HG02798 (cell line): Measurements from ENCODE around the gene HDAC8.
"Not testable (repeated sequence)": the region's sequence is repeated elsewhere in the genome, so short reads cannot be mapped to it uniquely, and the experiment has no call there.

Experiments used
- ATAC-seq: cut with Tn5 transposase; IDR thresholded peaks from one replicate; pipeline ENCODE4 v1.9.1; 2021; ENCODE audit warnings: mild to moderate bottlenecking; ENCODE audit not compliant: unreplicated experiment, poor library complexity

The HDAC8 gene

GRCh38 chrX:72539822-72540221 is 32.8 kb downstream of the HDAC8 start:
- no peak for ATAC-seq

GRCh38 chrX:72536542-72536941 is 36.1 kb downstream of the HDAC8 start:
- ATAC-seq = no peak

GRCh38 chrX:72532366-72532765 is 40.3 kb downstream of the HDAC8 start:
- ATAC-seq = no peak

- ATAC-seq = no peak
Observed at GRCh38 chrX:72526534-72527508, 45.8 kb downstream of the HDAC8 start.

- peak; percentile 60 for ATAC-seq
Observed at GRCh38 chrX:72498782-72499181, 73.9 kb downstream of the HDAC8 start.

GRCh38 chrX:72495046-72495445 is 77.6 kb downstream of the HDAC8 start:
- no peak for ATAC-seq

- peak; percentile 60 for ATAC-seq
Observed at GRCh38 chrX:72492499-72492898, 80.1 kb downstream of the HDAC8 start.

- ATAC-seq = not testable (repeated sequence)
Observed at GRCh38 chrX:72490221-72490620, 82.4 kb downstream of the HDAC8 start.

- no peak for ATAC-seq
Observed at GRCh38 chrX:72487661-72488060, 85.0 kb downstream of the HDAC8 start.

GRCh38 chrX:72479324-72480274 is 93.0 kb downstream of the HDAC8 start:
- no peak for ATAC-seq

GRCh38 chrX:72478853-72479252 is 93.8 kb downstream of the HDAC8 start:
- ATAC-seq = no peak

GRCh38 chrX:72478351-72478750 is 94.3 kb downstream of the HDAC8 start:
- ATAC-seq = no peak

GRCh38 chrX:72477781-72478181 is 94.9 kb downstream of the HDAC8 start:
- ATAC-seq = no peak

GRCh38 chrX:72477376-72477775 is 95.3 kb downstream of the HDAC8 start:
- ATAC-seq = no peak

- ATAC-seq = no peak
Observed at GRCh38 chrX:72475952-72476668, 96.5 kb downstream of the HDAC8 start.

GRCh38 chrX:72475338-72475737 is 97.3 kb downstream of the HDAC8 start:
- no peak for ATAC-seq

- ATAC-seq = no peak
Observed at GRCh38 chrX:72470532-72471223, 102.0 kb downstream of the HDAC8 start.

- ATAC-seq = no peak
Observed at GRCh38 chrX:72470117-72470516, 102.5 kb downstream of the HDAC8 start.

GRCh38 chrX:72468607-72469006 is 104.0 kb downstream of the HDAC8 start:
- ATAC-seq = no peak

- no peak for ATAC-seq
Observed at GRCh38 chrX:72467135-72467534, 105.5 kb downstream of the HDAC8 start.
